NCI-H2029 treated with DMSO at 0.1 percent for 48 hours (cell line): ENCODE results near the gene VDR.

Experiments
- DNase-seq: peaks from one replicate; lab custom pipeline; 2025; lab: John Stamatoyannopoulos, UW

The VDR gene

DNA sequence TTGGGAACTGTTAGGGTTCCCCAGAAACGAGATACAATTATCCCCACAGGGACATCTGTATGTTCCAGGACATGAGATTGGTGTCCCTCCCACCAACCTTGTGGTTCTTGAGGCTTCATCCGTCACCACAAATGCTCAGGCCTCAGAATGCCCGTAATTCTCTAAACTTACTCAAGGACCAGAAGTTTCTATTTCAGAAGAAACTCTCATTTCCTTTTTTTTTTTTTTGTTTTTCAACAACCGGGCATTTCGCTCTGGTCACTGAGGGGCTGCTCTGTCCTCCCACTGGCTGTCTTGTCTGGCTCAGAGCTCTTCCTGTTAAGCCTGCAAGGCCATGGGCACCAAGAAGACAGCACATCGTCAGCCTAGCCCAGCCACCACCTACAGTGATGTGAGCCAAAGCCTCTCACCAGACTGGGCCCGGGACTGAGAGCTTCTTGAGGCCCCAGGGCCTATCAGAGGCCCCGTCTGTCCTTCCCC lies 36.2 kb downstream of the VDR start:
- no peak for DNase-seq

DNA sequence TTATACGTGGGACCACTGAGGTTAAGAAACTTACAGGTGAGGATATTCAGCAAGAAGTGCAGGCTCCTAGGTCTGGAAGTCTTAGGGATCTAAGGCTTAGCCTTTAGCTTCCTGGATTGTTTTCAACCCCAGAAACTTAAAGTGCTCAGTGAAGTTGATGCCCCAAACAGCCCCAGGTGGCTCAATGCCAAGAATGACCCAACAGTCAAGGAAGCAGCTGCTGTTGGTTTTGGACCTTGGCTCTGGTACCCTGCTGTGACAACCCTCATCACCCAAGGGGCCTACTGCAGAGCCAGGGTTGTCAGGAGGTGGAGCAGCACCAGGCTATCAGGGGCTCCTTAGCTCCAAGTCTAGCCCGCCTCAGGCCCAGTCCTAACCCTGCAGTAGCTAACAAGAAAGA lies 36.8 kb downstream of the VDR start:
- no peak for DNase-seq

DNA sequence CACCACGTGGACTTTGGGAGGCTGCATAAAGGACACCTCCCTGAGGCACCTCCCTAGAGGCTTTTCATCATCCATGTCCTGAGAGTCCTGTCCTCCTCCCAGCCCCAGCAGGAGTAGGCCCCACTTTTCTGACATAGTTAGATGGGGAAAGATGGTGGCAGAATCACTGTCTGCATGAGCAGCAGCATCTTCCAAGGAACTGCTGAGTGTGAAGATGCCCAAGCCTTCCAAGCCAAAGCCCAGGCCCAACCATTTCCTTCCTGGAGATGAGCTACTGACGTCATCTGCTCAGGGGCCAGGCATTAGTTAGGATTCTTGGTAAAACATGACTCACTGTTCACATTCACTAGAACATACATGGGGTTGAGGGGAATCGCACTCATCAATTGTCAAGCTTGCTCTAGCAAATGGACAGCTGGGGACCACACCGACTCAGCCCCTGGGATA lies 37.3 kb downstream of the VDR start:
- DNase-seq = no peak

DNA sequence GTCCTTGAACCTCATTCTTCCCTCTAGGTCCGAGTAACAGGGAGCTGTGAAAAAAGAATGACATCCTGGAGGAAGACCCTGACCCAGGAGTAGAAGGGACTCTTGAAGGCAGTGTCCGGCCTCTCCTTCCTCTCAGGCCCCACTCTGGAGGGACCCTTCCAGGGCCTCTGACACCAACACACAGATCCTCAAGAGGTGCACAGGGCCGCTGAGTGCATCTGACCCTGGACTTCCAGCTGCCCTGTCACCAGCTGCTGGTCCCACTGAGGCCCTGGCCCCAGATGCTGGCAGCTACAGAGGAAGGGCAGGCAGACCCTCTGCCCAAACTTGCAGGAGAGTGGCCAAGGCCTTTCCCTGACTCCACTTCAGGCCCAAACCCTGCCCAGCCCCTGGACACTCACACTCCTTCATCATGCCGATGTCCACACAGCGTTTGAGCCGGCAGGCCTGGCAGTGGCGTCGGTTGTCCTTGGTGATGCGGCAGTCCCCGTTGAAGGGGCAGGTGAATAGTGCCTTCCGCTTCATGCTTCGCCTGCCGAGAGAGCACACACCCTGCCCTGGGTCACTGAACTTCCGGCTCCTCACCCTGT lies 40.1 kb downstream of the VDR start:
- DNase-seq = no peak

DNA sequence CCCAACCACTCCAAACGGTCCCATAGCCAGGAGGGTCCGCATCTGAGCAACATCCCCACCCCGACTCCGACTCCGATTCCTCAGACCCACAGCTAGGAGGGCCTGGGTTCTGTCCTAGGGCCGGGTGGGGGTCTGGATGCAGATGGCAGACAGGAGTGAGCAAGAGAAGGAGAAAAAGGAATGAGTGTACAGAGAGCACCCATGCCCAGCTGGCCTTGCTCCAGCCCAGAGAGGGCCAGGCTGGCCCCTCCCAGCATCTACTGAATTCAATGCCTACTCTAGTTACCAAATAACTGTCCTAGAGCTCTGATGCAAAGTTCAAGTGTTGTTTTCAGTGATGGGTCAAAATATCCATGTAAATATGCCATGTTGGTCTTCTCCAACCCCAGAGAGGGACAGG lies 40.8 kb downstream of the VDR start:
- DNase-seq = no peak

DNA sequence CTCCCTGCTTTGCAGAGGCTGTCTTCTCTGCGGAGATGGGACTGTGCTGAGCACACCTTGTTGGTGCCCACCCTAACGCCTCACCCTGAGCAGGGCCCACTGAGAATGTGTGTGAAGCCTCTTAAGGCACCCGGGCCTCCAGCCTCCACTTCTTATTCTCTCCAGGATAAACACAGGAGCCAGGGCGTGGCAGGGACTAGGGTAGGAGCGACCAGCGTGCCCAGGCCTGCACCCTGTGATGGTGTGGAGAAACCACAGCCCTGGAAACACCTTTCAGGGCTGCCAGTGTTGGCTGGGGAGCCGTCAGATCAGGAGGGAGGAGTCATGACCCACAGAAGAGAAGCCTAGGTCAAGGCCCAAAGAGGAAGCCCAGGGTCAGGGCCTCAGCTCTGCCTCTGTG lies 41.3 kb downstream of the VDR start:
- DNase-seq = no peak

DNA sequence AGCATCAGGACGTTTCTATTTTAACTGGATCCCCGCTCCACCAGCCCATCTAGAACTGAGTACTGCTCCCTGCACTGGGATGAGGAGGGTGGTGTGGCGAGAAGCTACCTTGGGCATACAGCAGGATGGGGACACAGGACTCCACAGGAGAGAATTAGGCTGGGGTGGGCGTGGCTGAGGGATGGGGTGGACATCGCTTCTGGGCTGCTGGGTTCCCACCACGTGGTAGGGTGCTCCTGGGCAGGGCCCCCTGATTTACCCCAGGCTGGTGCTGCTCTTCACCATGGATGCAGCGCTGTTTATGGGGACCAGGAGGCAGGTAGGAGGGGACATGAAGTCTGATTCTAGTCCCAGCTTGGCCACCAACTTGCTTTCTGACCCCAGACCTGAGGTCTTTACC lies 41.9 kb downstream of the VDR start:
- DNase-seq = no peak

DNA sequence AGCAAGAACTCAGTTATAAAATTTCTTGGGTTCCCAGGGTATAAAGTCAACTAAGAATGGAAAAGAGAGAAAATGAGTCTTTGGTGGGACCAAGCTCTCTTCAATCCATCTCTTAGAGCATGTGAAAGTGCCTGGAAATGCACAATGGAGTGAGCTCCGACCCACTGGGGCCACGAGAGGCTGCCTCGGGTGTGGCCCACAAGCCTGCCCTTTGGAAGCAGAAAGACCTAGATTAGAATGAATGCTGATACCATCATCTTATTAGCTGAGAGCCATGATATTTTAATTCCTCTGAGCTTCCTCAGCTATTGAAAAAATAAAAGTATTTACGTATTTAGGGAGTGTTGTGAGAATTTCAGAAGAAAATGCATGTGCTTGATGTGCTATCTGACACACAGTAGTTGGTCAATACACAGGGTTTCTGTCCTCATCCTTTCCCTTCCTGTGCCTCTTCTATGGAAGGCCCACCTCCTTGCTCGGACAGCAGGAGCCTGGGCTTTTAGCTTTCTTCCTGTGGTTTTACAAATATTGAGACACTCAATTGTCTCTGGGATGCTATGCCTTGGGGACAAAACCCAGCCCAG lies 42.5 kb downstream of the VDR start:
- DNase-seq = no peak

DNA sequence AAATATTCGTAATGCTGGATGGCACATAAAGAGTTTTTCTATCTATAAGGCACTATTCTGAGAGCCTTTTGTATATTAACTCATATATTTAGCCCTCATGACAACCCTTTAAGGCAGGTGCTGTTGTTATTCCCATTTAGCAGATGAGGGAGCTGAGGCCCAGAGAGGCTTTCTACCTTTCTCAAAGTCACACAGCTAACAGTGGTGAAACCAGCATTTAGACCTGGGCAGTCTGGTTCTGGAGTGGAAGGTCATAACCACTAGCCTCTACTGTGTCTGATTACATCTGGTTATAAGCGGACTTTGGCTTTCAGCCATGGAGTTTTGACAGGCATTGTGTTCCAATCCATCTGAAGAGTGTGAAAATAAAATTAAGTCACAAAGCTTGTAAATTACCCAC lies 43.9 kb downstream of the VDR start:
- DNase-seq = no peak

DNA sequence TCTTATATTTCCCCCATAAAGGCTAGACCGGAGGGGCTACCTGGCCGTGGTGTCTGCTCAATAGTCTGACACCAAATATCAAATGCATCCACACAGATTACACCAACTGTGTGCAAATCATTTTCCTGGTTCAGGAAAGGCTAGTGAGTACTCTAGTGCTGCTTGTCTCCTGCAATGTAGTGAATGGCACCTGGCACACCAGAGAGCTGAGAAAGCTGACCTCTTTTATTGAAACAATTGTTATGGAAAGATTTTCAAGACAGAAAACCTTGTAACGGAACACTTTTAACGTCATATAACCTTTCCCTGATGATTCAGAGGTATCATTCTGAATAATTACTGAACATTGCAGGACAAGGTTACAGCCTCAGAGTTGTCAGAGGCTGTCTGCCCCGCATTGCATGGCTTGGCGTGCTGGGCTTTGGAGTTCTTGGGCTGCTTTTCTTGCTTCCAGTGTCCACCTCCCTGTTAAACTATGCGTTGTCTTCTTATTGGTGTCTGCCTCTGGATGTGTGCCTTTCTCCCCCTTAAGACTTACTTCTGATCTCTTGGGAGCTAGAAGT lies 44.4 kb downstream of the VDR start:
- DNase-seq = no peak

DNA sequence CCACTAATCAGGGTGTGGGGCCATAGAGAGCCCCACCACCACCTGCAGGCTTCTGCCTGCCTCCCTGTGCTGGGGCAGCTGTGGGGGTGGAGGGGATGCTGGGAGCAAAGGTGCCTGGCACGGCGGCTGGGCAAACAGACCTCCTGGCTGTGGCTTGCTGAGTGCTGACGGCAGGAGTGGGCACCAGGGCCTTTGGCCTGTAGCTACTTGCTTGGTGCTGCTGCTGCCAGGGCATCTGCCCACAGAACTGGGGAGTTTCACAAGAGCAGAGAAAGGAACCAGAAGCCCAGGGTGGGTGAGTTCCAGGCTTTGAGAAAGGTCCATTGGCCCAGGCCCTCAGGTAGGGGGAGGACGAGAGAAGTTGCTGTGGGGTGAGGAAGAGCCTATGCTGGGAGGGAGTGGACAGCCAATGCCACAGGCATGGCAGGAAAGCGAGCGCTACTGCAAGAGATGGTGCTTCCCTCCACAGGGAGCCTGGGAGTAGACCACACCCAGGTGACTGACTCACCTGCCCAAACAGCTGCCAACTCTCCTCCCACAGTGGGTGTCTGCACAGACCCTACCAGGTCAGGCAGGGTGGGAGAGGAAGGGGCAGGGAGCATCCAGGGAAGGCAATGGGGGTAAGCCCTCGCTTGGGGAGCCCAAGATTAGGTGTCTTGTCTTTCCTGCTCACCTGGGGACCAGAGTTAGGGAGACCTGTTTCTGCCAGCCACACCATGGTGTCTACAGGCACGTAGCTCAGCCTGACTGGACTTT lies 46.1 kb downstream of the VDR start:
- no peak for DNase-seq

DNA sequence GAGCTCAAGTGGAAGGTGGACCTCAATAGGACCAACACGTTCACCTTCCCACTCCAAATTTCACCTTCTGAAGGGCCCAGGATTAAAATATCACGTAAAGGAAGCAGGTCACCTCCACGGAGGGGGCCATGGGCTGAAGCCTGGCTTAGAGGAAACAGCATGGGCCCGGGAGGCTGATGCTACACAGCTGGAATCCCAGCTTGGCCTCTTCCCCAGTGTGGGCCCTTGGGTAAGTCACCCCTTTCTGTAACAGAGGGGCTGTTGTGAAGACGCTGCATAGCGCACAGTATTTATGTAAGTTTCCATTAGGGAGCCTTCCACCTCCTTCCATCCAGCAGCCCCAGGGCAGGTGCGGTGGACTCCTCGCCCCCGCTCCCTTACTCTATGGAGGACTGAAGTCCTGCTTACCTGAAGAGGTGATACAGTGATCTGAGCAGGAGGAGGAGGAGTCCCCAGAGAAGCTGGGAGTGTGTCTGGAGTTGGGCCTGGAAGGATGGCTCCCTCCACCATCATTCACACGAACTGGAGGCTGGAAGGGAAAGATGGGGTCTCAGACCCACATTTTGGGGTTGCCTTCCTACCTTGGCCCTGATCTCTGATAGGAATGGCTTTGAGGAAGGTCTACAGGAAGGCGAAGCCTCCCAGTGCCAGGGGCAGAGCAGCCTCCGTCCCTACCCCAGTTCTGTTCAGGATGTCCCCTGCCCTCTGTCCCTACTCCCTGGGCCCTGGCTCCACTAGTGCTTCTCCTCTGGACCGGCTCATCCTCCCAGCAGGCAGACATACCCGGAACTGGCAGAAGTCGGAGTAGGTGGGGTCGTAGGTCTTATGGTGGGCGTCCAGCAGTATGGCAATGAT lies 47.8 kb downstream of the VDR start:
- no peak for DNase-seq

DNA sequence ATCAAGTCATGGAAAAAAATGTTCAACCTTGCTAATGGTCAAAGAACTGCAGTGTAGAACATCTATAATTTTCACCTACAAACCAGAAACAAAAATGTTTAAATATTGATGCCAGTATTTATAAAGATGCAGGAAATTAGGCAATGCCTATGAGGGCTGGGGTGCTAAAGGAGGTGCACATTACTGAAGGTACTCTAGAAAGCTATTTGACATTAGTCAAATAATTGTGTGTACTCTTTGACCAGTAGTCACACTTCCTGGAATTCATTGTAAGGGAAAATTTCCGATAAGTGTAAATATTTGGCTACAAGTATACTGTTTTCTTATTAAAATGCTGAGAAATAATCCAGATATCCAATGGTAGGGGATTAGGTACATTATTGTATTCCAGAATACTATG lies 48.7 kb downstream of the VDR start:
- DNase-seq = no peak

DNA sequence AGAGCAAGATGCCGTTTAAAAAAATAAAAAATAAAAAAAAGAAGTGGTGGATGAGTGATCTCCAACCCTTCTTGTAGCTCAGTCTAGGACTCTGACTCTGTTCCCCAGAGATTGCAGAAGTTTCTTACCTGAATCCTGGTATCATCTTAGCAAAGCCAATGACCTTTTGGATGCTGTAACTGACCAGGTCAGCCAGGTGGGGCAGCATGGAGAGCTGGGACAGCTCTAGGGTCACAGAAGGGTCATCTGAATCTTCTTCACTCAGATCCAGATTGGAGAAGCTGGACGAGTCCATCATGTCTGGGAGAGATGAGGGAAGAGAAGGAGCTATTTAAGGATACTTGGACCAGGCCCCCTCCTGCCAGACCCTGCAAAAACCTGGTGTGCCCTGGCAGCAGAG lies 49.3 kb downstream of the VDR start:
- no peak for DNase-seq

DNA sequence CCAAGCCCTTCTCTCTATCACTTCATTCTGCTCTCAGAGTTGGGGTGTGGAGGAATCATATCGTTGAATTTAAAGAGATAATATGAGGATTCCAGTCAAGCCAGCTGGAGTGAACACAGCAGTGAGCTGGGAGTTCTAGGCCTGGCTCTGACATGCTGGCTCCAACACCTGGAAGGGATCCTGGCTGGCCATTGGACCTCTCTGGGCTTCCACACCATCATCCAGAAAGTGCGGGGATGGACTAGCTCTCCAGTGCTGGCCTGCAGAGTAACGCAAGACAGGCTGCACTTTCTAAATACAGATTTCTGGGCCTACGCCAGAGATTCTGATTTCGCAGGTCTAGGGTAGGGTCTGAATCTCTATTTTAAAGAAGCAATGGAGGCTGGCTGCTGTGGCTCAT lies 50.3 kb downstream of the VDR start:
- no peak for DNase-seq

DNA sequence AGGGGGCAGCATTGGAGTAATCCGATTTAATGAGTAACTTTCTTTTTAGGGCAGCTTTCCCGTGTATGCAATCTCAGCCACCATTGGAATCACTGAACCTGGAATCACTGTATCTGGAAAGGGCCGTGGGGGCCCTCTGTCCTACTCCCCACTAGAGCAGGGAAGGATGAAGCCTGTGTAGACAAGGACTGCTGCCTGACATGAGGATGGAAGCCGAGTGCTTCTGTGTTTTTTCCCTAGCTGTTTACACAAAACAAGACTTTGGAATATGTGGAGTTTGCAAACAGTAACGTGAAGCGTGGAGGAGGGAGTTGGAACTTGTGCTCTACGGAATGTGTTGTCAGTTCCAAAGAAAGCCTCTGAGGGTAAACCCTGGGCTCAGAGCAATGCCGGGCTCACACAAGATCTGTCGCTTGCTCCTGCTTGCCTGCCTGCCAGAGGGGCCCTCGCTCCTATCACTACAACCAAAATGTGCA lies 52.7 kb downstream of the VDR start:
- no peak for DNase-seq

DNA sequence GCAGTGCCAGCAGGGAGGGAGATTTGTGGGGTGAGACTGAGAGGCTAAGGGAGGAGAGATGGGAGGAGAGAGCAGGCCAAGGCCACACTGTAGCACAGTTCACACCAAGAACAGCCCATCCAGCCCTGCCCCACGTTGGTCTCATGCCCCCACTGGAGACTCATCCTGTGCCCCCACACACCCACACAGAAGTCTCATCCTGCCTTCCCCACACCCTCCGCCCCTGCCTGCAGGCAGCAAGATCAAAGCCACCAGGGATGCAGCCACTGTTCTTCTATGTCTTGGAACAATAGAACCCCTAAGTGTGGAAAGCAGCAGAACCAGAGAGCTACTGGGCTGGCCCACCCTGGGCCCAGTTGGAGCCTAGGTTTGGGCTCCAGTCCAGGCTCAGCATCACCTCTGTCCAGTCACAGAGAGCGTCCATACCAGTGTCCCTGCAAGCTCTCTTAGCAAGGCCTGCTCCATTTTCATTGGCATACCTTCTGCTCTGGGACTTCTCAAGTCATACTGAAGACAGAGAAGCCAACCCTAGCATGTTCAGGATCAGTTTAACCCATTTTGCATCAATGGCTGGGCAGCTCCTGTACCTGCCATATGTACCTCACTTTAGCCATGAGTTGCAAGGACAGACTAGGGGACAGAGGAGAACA lies 53.4 kb downstream of the VDR start:
- DNase-seq = no peak

DNA sequence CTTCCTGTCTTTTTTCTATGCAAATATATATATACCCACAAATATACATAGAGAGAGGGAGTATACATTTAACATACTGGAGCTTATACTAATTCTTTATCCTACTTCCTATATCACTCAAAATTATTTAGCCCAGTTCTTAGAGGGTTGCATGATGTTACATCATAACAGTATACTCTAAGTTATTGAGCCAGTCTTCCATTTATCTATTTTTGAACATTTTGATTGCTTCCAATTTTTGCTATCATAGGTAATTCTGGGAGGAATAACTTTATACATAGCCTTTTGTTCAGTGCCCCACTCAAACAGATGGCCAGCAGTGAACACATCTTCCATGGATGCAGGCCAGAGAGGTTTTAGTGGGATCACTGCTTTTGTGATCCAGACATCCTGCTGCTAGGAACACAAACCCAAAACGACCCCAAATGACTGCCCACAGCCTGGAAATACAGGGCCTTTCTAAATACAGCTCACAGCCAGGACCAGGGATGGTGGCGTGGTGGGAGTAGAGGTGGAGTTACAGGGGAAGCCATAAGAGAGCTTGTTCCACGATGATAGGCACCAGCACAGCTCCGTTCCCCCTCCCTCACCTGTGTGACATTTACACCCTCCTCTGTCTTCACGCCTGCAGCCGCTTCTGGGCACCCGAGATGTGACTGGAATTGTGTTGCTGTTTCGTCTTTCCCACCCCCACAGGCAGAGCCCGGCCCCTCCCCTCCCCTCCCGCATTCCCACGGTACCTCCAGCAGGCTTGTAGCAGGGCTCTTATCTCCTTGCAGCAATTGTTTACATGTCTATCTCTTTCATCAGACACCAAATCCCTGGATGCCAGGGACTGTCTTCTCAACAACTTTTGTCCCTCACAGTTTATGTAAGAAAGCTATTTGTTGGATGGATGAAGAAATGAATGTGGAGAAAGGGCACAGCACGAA lies 54.4 kb downstream of the VDR start:
- no peak for DNase-seq

DNA sequence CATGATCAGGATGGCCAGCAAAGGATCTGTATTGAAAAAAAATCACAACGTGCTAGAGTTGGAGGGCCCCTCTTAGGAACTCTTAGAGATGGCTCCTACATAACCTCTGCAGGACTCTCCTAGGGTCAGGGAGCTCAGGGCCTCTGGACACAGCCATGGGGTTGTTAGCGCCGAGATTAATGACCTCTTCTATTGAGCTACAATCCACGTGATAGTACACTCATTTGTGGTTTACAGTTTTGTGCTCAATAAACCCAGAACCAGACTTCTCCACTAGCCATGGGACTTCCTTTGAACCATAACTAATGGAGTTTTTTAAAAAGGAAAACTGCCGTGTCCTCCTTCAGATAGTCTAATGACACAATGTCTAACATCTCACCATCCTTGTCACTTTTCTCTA lies 55.5 kb downstream of the VDR start:
- no peak for DNase-seq

DNA sequence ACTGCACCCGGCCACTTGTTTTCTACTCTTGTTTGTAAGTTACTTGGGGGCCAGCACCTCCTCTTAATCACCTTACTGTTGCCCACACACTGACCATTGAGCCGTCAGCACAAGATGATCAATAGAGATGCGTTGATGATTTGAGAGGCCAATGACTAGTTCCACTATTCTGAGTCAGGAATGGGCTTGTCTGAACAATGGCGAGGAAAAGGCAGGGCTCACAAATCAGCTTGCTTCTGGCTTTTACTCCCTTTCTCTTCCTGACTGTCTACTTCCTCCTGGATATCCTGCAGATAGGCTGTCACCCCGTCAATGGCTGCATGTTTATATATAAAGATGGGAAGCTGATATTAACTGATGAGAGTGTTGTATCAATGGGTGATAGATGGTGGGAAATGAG lies 55.9 kb downstream of the VDR start:
- DNase-seq = no peak
